NCI-H2107 treated with DMSO at 0.1 percent for 48 hours (cell line): ENCODE data around the gene CGA.

Experiments used
- DNase-seq: peaks from one replicate; lab custom pipeline; 2025; ENCODE audit not compliant: unreplicated experiment; lab: John Stamatoyannopoulos, UW

Gene CGA

GRCh38 chr6:87089135-87089534, 5.8 kb downstream of the CGA start:
- DNase-seq, result no peak

GRCh38 chr6:87088076-87088475, 6.8 kb downstream of the CGA start:
- no peak for DNase-seq

GRCh38 chr6:87082160-87082721, 12.7 kb downstream of the CGA start:
- no peak for DNase-seq

GRCh38 chr6:87078983-87079616, 15.8 kb downstream of the CGA start:
- DNase-seq, result no peak

GRCh38 chr6:87075168-87075567, 19.7 kb downstream of the CGA start:
- DNase-seq, result no peak

- DNase-seq, result no peak
These were observed 20.7 kb downstream of the CGA start for GRCh38 chr6:87074101-87074621.

- DNase-seq, result no peak
These were observed 23.2 kb downstream of the CGA start for GRCh38 chr6:87071683-87072082.

GRCh38 chr6:87070741-87071140, 24.2 kb downstream of the CGA start:
- DNase-seq, result no peak

- no peak for DNase-seq
These were observed 26.1 kb downstream of the CGA start for GRCh38 chr6:87068795-87069194.

- peak; percentile 38 for DNase-seq
These were observed 28.2 kb downstream of the CGA start for GRCh38 chr6:87066449-87067333.

- DNase-seq, result no peak
These were observed 29.8 kb downstream of the CGA start for GRCh38 chr6:87065117-87065516.

GRCh38 chr6:87059943-87060342, 35.0 kb downstream of the CGA start:
- no peak for DNase-seq

GRCh38 chr6:87054143-87054833, 40.6 kb downstream of the CGA start:
- no peak for DNase-seq

- no peak for DNase-seq
These were observed 41.6 kb downstream of the CGA start for GRCh38 chr6:87053312-87053711.

GRCh38 chr6:87049779-87050178, 45.1 kb downstream of the CGA start:
- DNase-seq, result no peak

GRCh38 chr6:87045521-87046075, 49.3 kb downstream of the CGA start:
- no peak for DNase-seq

- DNase-seq, result no peak
These were observed 54.2 kb downstream of the CGA start for GRCh38 chr6:87040729-87041128.
